Endometrial microvascular endothelial cells (primary cell): ENCODE results near the gene TRPM1. TPM values are rescaled to one million over a fixed set of nuclear protein-coding genes. Genes with fewer than 3 reads are reported as not detected.

ENCODE experiments used
- in situ Hi-C: cut with HindIII; loops from 2 replicates; pipeline ENCODE4 v1.10.0; 2017; ENCODE audit warnings: low sequenced_read_pairs, low pct_unique_long_range_greater_than_20kb; ENCODE audit errors: inconsistent ontology term
- total RNA-seq: library from RNA; depleted of rRNA; stranded (reverse); fragments of >200 nt; gene quantifications from one replicate; pipeline ENCODE4 v1.2.3, GENCODE V29; 2015; ENCODE audit errors: inconsistent ontology term

TRPM1 gene
- total RNA-seq, 1 donor from 2014 or later, result not detected

- in situ Hi-C loops, result no loop called here
These were observed 38.6 kb downstream of the TRPM1 start for GRCh38 chr15:31062911-31063310.

GRCh38 chr15:31062310-31062847, 39.1 kb downstream of the TRPM1 start:
- in situ Hi-C loops, result no loop called here

GRCh38 chr15:31060429-31061140, 40.9 kb downstream of the TRPM1 start:
- in situ Hi-C loops, result no loop called here

- in situ Hi-C loops, result no loop called here
These were observed 43.1 kb downstream of the TRPM1 start for GRCh38 chr15:31058236-31058962.

GRCh38 chr15:31051496-31052080, 49.9 kb downstream of the TRPM1 start:
- in situ Hi-C loops, result no loop called here

- in situ Hi-C loops, result no loop called here
These were observed 50.6 kb downstream of the TRPM1 start for GRCh38 chr15:31050953-31051352.

GRCh38 chr15:31049682-31050615, 51.6 kb downstream of the TRPM1 start:
- in situ Hi-C loops, result no loop called here

GRCh38 chr15:31049111-31049510, 52.4 kb downstream of the TRPM1 start:
- in situ Hi-C loops, result no loop called here

GRCh38 chr15:31047437-31047836, 54.1 kb downstream of the TRPM1 start:
- in situ Hi-C loops, result no loop called here

GRCh38 chr15:31046759-31047359, 54.7 kb downstream of the TRPM1 start:
- in situ Hi-C loops, result no loop called here

- in situ Hi-C loops, result no loop called here
These were observed 55.9 kb downstream of the TRPM1 start for GRCh38 chr15:31045606-31046005.

- in situ Hi-C loops, result no loop called here
These were observed 58.8 kb downstream of the TRPM1 start for GRCh38 chr15:31042751-31043150.

- in situ Hi-C loops, result no loop called here
These were observed 59.9 kb downstream of the TRPM1 start for GRCh38 chr15:31041610-31042009.

- in situ Hi-C loops, result no loop called here
These were observed 60.9 kb downstream of the TRPM1 start for GRCh38 chr15:31040611-31041010.

- in situ Hi-C loops, result no loop called here
These were observed 61.6 kb downstream of the TRPM1 start for GRCh38 chr15:31039961-31040360.

- in situ Hi-C loops, result no loop called here
These were observed 63.6 kb downstream of the TRPM1 start for GRCh38 chr15:31037731-31038477.

GRCh38 chr15:31036783-31037182, 64.7 kb downstream of the TRPM1 start:
- in situ Hi-C loops, result no loop called here

- in situ Hi-C loops, result no loop called here
These were observed 65.9 kb downstream of the TRPM1 start for GRCh38 chr15:31035610-31036009.
